GM10248 (cell line): Measurements from ENCODE around the gene DUS2.
"Not testable (repeated sequence)": the region's sequence is repeated elsewhere in the genome, so short reads cannot be mapped to it uniquely, and the experiment has no call there.

ENCODE experiments used
- CTCF ChIA-PET: fragments of 300-600 bp; sonication (Branson Sonifier 250); formaldehyde crosslinking; extraction: SDS; loops from one replicate; lab custom pipeline; 2021; ENCODE audit warnings: antibody characterized with exemption; lab: Yijun Ruan, JAX
- POLR2A ChIA-PET: fragments of 350-650 bp; sonication (Branson Sonifier 250); formaldehyde crosslinking; extraction: SDS; loops from one replicate; lab custom pipeline; 2020; ENCODE audit warnings: antibody characterized with exemption; lab: Yijun Ruan, JAX
- DNase-seq: peaks from one replicate; pipeline ENCODE4 v3.0.0; 2012; ENCODE audit errors: extremely low spot score
- CTCF ChIP-seq: IDR thresholded peaks from 2 replicates; pipeline ENCODE4 v1.5.1; 2012; ENCODE audit warnings: mild to moderate bottlenecking, low read depth; ENCODE audit errors: extremely low read depth, missing control alignments, control extremely low read depth

DUS2 gene

DNA sequence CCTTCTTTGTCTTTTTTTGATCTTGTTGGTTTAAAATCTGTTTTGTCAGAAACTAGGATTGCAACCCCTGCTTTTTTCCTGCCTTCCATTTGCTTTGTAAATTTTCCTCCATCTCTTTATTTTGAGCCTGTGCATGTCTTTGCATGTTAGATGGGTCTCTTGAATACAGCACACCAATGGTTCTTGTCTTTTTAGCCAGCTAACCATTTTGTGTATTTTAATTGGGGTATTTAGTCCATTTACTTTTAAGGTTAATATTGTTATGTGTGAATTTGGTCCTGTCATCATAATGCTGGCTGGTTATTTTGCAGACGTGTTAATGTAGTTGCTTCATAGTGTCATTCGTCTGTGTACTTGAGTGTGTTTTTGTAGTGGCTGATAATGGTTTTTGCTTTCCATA lies 88.3 kb downstream of the DUS2 start:
- ChIA-PET POLR2A (no interaction called here), CTCF (interaction anchor here (2.1 kb wide), 1 partner anchor 26 kb away, joined by 5 read pairs; the partner anchor contains the start of gene NFATC3)
- no peak for TF ChIP-seq CTCF
- DNase-seq = no peak

- DNase-seq = no peak
- TF ChIP-seq CTCF = no peak
- POLR2A ChIA-PET = no interaction called here
- CTCF ChIA-PET = interaction anchor here (1.1 to 1.3 kb wide), 2 partner anchors 20 to 28 kb away, joined by 4 read pairs; partner anchors contain the start of gene NFATC3
These were observed 90.1 kb downstream of the DUS2 start for GRCh38 chr16:68113059-68113761.

GRCh38 chr16:68113765-68114240 lies 90.7 kb downstream of the DUS2 start:
- CTCF ChIA-PET = interaction anchor here (1.1 kb wide), 1 partner anchor 20 kb away, joined by 4 read pairs; no protein-coding TSS in a partner anchor
- POLR2A ChIA-PET = no interaction called here
- no peak for TF ChIP-seq CTCF

GRCh38 chr16:68114939-68115338 lies 91.9 kb downstream of the DUS2 start:
- POLR2A ChIA-PET, DNase-seq: not testable (repeated sequence)
- CTCF ChIA-PET = interaction anchor here (0.8 to 1.0 kb wide), 2 partner anchors 14 to 26 kb away, joined by 3 read pairs; no protein-coding TSS in a partner anchor

More at GRCh38 chr16:68113765-68114240, 90.7 kb downstream of the DUS2 start:
- DNase-seq = no peak

- no peak for DNase-seq
- ChIA-PET CTCF (interaction anchor here (4.2 kb wide), 1 partner anchor 31 kb away, joined by 17 read pairs; the partner anchor contains the start of gene NFATC3), POLR2A (no interaction called here)
- no peak for TF ChIP-seq CTCF
These were observed 92.8 kb downstream of the DUS2 start for GRCh38 chr16:68115851-68116250.

- POLR2A ChIA-PET = no interaction called here
- no peak for TF ChIP-seq CTCF
- CTCF ChIA-PET = interaction anchor here (0.9 to 4.2 kb wide), 7 partner anchors 12 to 233 kb away, joined by 3 to 17 read pairs (median 5); partner anchors contain the start of gene NFATC3
- DNase-seq = peak; percentile 34
These were observed 93.3 kb downstream of the DUS2 start for GRCh38 chr16:68116256-68116867.
